Adrenal gland (tissue), 12 donors: Measurements from ENCODE around the gene IQGAP2. TPM values are rescaled to one million over a fixed set of nuclear protein-coding genes. Genes with fewer than 3 reads are reported as not detected.
"Not testable (repeated sequence)": the region's sequence is repeated elsewhere in the genome, so short reads cannot be mapped to it uniquely, and the experiment has no call there.

Source experiments
- DNase-seq, 7 donors: peaks; one replicate each; pipeline ENCODE4 v3.0.0-alpha.2; 2019 to 2020
- H3K27ac ChIP-seq, 5 donors: fragments of 200-600 bp; sonication (generic) in 4 of 5; 1 replicate in 3 of 5; 2 replicates in 2 of 5; pipeline versions ENCODE4 v1.5.1 to v1.8.0; 2016 to 2020; ENCODE audit warnings: mild to moderate bottlenecking in 1 of 5
- H3K27me3 ChIP-seq: fragments of 200-600 bp; 2 replicates; pipeline ENCODE4 v1.8.0; 2021
- H3K36me3 ChIP-seq, 2 donors: fragments of 200-600 bp; replicated peaks in 1 of 2; 1 replicate in 1 of 2; 2 replicates in 1 of 2; pipeline versions ENCODE4 v1.5.1 to v1.8.0; 2018 to 2022
- H3K4me1 ChIP-seq, 2 donors: fragments of 200-600 bp; replicated peaks in 1 of 2; 1 replicate in 1 of 2; 2 replicates in 1 of 2; pipeline versions ENCODE4 v1.5.1 to v1.8.0; 2018 to 2021
- H3K4me3 ChIP-seq, 4 donors: fragments of 200-600 bp; sonication (generic) in 3 of 4; one replicate each; pipeline ENCODE4 v1.5.1; 2016 to 2018
- H3K9me3 ChIP-seq, 3 donors: fragments of 200-600 bp; sonication (generic) in 1 of 3; replicated peaks in 1 of 3; 1 replicate in 2 of 3; 2 replicates in 1 of 3; pipeline versions ENCODE4 v1.5.1 to v1.8.0; 2016 to 2021
- CTCF ChIP-seq, 6 experiments: fragments of 450-650 bp in 4 of 6; fragments of 200-600 bp in 2 of 6; sonication (generic) in 1 of 6; IDR thresholded peaks; 1 replicate in 5 of 6; 2 replicates in 1 of 6; pipeline versions ENCODE4 v1.5.1 to v1.8.0; 2016 to 2021; ENCODE audit warnings: antibody characterized with exemption in 6 of 6, mild to moderate bottlenecking in 2 of 6, moderate library complexity in 1 of 6
- POLR2A ChIP-seq, 2 donors: fragments of 450-650 bp; IDR thresholded peaks; one replicate each; pipeline ENCODE4 v1.6.1; 2017; ENCODE audit warnings: antibody characterized with exemption in 2 of 2, mild to moderate bottlenecking in 2 of 2, moderate library complexity in 1 of 2
- WGBS, 4 donors: extraction: QIAGEN DNeasy Blood & Tissue Kit in 2 of 4; methylation state at CpG; one replicate each; pipeline versions ENCODE4 v1.1.5 to v1.1.7; 2013 to 2017; 5-methylcytosine and 5-hydroxymethylcytosine counted together
- intact Hi-C, 2 donors: fragments of 100-400 bp; cut with DNase I; formaldehyde crosslinking; loops; one replicate each; pipeline versions ENCODE4 v1.14.1 to v1.15.0; 2022 to 2023
- polyA plus RNA-seq, 3 donors: library from polyadenylated mRNA; stranded (reverse); fragments of 200-250 nt in 2 of 3; fragments of 350-450 nt in 1 of 3; fragmentation: Illumina TruSeq in 1 of 3; extraction: RNeasy Lipid Tissue Mini Kit (QIAGEN cat#74804) in 1 of 3; gene quantifications; one replicate each; pipeline ENCODE4 v1.2.3, GENCODE V29; 2013 to 2014
- total RNA-seq, 9 donors: library from RNA; depleted of rRNA in 4 of 9; stranded (reverse); fragments of >200 nt in 4 of 9; fragments of 120-200 nt in 1 of 9; fragmentation: NEBNext Ultra II Directional in 1 of 9; extraction: Animal tissue kit (Norgen Biotek cat#: 25700) in 1 of 9; gene quantifications; one replicate each; pipeline versions ENCODE4 v1.1.0 to v1.2.4, GENCODE V29; 2013 to 2023
- donor health status: healthy with polysubstance abuse.
- donor health status: Bipolar disorder and iron deficiency.
- donor health status: DM: yes; HTN: yes; CAD: no.
- donor health status: DM: no; HTN: no; CAD: no.
- donor health status: DM: no; HTN: no; CAD: no.
- donor health status: DM: yes; HTN: yes; CAD: no.

Gene IQGAP2
- total and polyA plus RNA-seq, 12 donors: 14.9 to 77.3 (median 36.1) TPM

- Histone ChIP-seq H3K27me3 (no peaks in the 10 kb centered on the region), H3K36me3 (no peaks in the 10 kb centered on the region), H3K4me1 (peaks cover 0 to 5% of the 10 kb centered on the region in 2 donors), H3K27ac (no peak overlapping the region), H3K4me3 (no peak overlapping the region), H3K9me3 (no peaks in the 10 kb centered on the region)
- 67 to 73% (median 71%) methylated on average over 3 of the region's 3 CpGs for WGBS, 4 donors
- TF ChIP-seq CTCF (IDR thresholded peaks at IDR 0.05): no peak
- TF ChIP-seq POLR2A (IDR thresholded peaks at IDR 0.05): no peak
- peak in 1 of 7 donors; percentile 21 for DNase-seq
- intact Hi-C loops: no loop called here
These were observed 276.1 kb downstream of the IQGAP2 start for GRCh38 chr5:76679231-76679630.

GRCh38 chr5:76680826-76681225 is 277.7 kb downstream of the IQGAP2 start:
- H3K4me1 ChIP-seq, DNase-seq, H3K36me3 ChIP-seq, H3K27ac ChIP-seq, intact Hi-C loops, H3K27me3 ChIP-seq, H3K4me3 ChIP-seq, H3K9me3 ChIP-seq: not testable (repeated sequence)
- WGBS, 4 donors: 89 to 97% (median 95%) methylated on average over 4 of the region's 4 CpGs

- Histone ChIP-seq H3K27ac (no peak overlapping the region), H3K27me3 (no peaks in the 10 kb centered on the region), H3K36me3 (no peaks in the 10 kb centered on the region), H3K9me3 (no peaks in the 10 kb centered on the region), H3K4me3 (no peak overlapping the region), H3K4me1 (no peaks in the 10 kb centered on the region)
- 68 to 80% (median 77%) methylated on average over 4 of the region's 4 CpGs for WGBS, 4 donors
- intact Hi-C loops: no loop called here
- no peak for DNase-seq
- TF ChIP-seq CTCF (IDR thresholded peaks at IDR 0.05) (no peak), POLR2A (IDR thresholded peaks at IDR 0.05) (no peak)
These were observed 278.2 kb downstream of the IQGAP2 start for GRCh38 chr5:76681287-76681686.

GRCh38 chr5:76682387-76682786 is 279.3 kb downstream of the IQGAP2 start:
- no peak overlapping the region for H3K27ac ChIP-seq
- H3K27me3 ChIP-seq: no peaks in the 10 kb centered on the region
- no peaks in the 10 kb centered on the region for H3K4me1 ChIP-seq
- no peaks in the 10 kb centered on the region for H3K9me3 ChIP-seq
- 68 to 74% (median 72%) methylated on average over 2 of the region's 2 CpGs for whole genome bisulfite sequencing, 4 donors
- TF ChIP-seq POLR2A (IDR thresholded peaks at IDR 0.05) (no peak), CTCF (IDR thresholded peaks at IDR 0.05) (no peak)
- DNase-seq: no peak
- intact Hi-C loops: no loop called here
- no peaks in the 10 kb centered on the region for H3K36me3 ChIP-seq
- no peak overlapping the region for H3K4me3 ChIP-seq
